Stimulated activated CD8-positive, alpha-beta memory T cell treated with anti-CD3 and anti-CD28 coated beads, Interleukin-4, amount 100 ng/mL, for 48 hours (primary cell): Measurements from ENCODE around the gene PLA2G15.

Experiments
- DNase-seq: peaks from one replicate; pipeline ENCODE4 v3.0.0-alpha.2; 2020

PLA2G15 gene

GRCh38 chr16:68233085-68233834 is 11.9 kb upstream of the PLA2G15 start:
- no peak for DNase-seq

GRCh38 chr16:68233835-68234187 is 11.4 kb upstream of the PLA2G15 start:
- no peak for DNase-seq

GRCh38 chr16:68234188-68235107 is 10.7 kb upstream of the PLA2G15 start:
- DNase-seq: no peak

- DNase-seq: no peak
These were observed 9.9 kb upstream of the PLA2G15 start for GRCh38 chr16:68235108-68235886.

GRCh38 chr16:68235887-68236136 is 9.4 kb upstream of the PLA2G15 start, which contains the start of gene ESRP2:
TSS of gene ESRP2 (minus strand) at chr16:68236127. CDS start at chr16:68236045, 82 bp downstream.
- no peak for DNase-seq

GRCh38 chr16:68236137-68236825 is 8.9 kb upstream of the PLA2G15 start:
- DNase-seq: peak; percentile 54

GRCh38 chr16:68236826-68237242 is 8.3 kb upstream of the PLA2G15 start:
- peak; percentile 46 for DNase-seq

- DNase-seq: peak; percentile 94
These were observed 7.7 kb upstream of the PLA2G15 start for GRCh38 chr16:68237243-68238028.

- DNase-seq: no peak
These were observed 7.2 kb upstream of the PLA2G15 start for GRCh38 chr16:68238029-68238345.

GRCh38 chr16:68242085-68242484 is 3.1 kb upstream of the PLA2G15 start:
- no peak for DNase-seq

- DNase-seq: no peak
These were observed 2.0 kb upstream of the PLA2G15 start for GRCh38 chr16:68242926-68243858.

GRCh38 chr16:68244481-68244902 is 681 bp upstream of the PLA2G15 start:
- no peak for DNase-seq

GRCh38 chr16:68246121-68246520 is 948 bp downstream of the PLA2G15 start:
- no peak for DNase-seq

- DNase-seq: no peak
These were observed 1.5 kb downstream of the PLA2G15 start for GRCh38 chr16:68246666-68247065.

GRCh38 chr16:68247400-68247799 is 2.2 kb downstream of the PLA2G15 start:
- DNase-seq: no peak

GRCh38 chr16:68247932-68248331 is 2.8 kb downstream of the PLA2G15 start:
- no peak for DNase-seq

GRCh38 chr16:68249371-68249770 is 4.2 kb downstream of the PLA2G15 start:
- DNase-seq: no peak

- DNase-seq: no peak
These were observed 5.8 kb downstream of the PLA2G15 start for GRCh38 chr16:68250951-68251350.

- no peak for DNase-seq
These were observed 6.7 kb downstream of the PLA2G15 start for GRCh38 chr16:68251832-68252231.

- DNase-seq: no peak
These were observed 7.2 kb downstream of the PLA2G15 start for GRCh38 chr16:68252383-68252782.

GRCh38 chr16:68253721-68254120 is 8.5 kb downstream of the PLA2G15 start:
- no peak for DNase-seq
